HG03045 (cell line): Measurements from ENCODE around the gene CDKN1A.

Source experiments
- ATAC-seq: cut with Tn5 transposase; IDR thresholded peaks from one replicate; pipeline ENCODE4 v1.9.1; 2021; ENCODE audit warnings: mild to moderate bottlenecking, moderate library complexity; ENCODE audit not compliant: unreplicated experiment

CDKN1A gene

GRCh38 chr6:36677059-36677749 lies 1.3 kb upstream of the CDKN1A start:
- no peak for ATAC-seq

- no peak for ATAC-seq
Observed at GRCh38 chr6:36677753-36678487, 594 bp upstream of the CDKN1A start.

- no peak for ATAC-seq
Observed at GRCh38 chr6:36679043-36679833, 724 bp downstream of the CDKN1A start.

GRCh38 chr6:36682328-36683144 lies 4.0 kb downstream of the CDKN1A start:
- ATAC-seq: no peak

- no peak for ATAC-seq
Observed at GRCh38 chr6:36683145-36683655, 4.7 kb downstream of the CDKN1A start.

GRCh38 chr6:36683656-36684446 lies 5.3 kb downstream of the CDKN1A start:
- no peak for ATAC-seq

- ATAC-seq: no peak
Observed at GRCh38 chr6:36684447-36684812, 5.9 kb downstream of the CDKN1A start.

- no peak for ATAC-seq
Observed at GRCh38 chr6:36685166-36685924, 6.8 kb downstream of the CDKN1A start.

GRCh38 chr6:36685926-36686667 lies 7.6 kb downstream of the CDKN1A start:
- ATAC-seq: no peak

GRCh38 chr6:36686668-36687513 lies 8.4 kb downstream of the CDKN1A start:
- no peak for ATAC-seq

- ATAC-seq: no peak
Observed at GRCh38 chr6:36688063-36688738, 9.7 kb downstream of the CDKN1A start.

- no peak for ATAC-seq
Observed at GRCh38 chr6:36688739-36689075, 10.2 kb downstream of the CDKN1A start.

- no peak for ATAC-seq
Observed at GRCh38 chr6:36691011-36691410, 12.5 kb downstream of the CDKN1A start.

GRCh38 chr6:36691612-36692011 lies 13.1 kb downstream of the CDKN1A start:
- ATAC-seq: no peak

GRCh38 chr6:36692220-36692619 lies 13.7 kb downstream of the CDKN1A start:
- no peak for ATAC-seq

GRCh38 chr6:36692861-36693702 lies 14.6 kb downstream of the CDKN1A start:
- no peak for ATAC-seq
